ENCODE measurements around the gene TBL1X. TPM values are rescaled to one million over a fixed set of nuclear protein-coding genes. Genes with fewer than 3 reads are reported as not detected.

The TBL1X gene
- total RNA-seq, 4 donors from 2014 or later = 15.0 to 19.4 (median 16.3) TPM

DNA sequence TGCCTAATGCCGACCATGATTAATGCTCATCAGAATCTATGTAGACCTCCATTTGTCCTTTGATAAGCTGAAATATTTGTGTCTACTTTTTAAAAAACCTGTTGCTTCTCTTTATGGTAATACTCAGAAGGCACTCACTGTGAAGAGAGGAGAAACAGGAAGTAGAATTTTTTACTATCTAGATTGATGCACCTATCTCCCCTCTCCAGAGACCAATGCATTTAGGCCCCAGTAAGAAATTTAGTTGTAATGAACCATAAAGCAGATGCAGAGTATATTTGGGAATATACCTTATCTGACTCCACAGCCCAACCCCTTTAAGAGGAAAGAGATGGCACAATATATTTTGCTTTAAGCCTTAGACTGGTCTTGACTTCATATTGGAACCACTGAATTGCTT lies 11.1 kb downstream of the TBL1X start:
- TF ChIP-seq, protein P1, sequence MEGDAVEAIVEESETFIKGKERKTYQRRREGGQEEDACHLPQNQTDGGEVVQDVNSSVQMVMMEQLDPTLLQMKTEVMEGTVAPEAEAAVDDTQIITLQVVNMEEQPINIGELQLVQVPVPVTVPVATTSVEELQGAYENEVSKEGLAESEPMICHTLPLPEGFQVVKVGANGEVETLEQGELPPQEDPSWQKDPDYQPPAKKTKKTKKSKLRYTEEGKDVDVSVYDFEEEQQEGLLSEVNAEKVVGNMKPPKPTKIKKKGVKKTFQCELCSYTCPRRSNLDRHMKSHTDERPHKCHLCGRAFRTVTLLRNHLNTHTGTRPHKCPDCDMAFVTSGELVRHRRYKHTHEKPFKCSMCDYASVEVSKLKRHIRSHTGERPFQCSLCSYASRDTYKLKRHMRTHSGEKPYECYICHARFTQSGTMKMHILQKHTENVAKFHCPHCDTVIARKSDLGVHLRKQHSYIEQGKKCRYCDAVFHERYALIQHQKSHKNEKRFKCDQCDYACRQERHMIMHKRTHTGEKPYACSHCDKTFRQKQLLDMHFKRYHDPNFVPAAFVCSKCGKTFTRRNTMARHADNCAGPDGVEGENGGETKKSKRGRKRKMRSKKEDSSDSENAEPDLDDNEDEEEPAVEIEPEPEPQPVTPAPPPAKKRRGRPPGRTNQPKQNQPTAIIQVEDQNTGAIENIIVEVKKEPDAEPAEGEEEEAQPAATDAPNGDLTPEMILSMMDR (IDR thresholded peaks at IDR 0.05; ENCODE audit: low read depth) = no peak

DNA sequence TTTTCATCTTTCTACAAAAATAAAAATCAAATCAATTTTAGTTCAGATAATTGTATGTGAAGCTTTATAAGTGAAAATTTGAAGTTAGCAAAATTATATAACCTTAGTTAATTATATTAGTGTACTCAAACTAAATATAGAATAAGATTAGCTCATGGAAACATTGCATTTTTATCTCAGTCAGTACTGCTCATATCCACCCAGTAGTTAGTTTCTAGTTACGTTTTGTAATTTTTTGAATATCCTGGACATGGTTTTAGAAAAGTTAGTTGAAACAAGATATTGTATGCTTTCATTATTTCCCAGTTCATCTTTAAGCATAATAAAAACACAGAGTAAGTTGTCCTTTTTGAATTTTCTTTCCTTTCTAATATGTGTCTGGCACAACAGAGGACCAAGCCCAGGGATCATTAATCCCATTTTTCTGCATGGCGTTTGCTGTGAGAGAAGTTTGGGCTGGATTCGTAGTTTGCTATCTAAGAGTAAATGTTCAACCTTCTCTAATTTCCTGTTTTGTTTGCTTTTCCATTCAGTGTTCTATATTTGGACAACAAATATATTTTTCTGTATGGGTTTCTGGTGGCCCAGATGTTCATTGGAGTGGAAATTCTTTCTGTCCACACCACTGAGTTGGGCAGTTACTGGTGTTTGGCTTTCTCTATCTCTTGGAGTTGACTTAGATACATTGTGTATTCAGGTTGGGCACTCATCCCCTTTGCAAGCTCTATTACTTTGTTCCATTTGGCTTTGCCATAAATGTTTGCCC lies 12.1 kb downstream of the TBL1X start:
- TF ChIP-seq, protein P1 (IDR thresholded peaks at IDR 0.05; ENCODE audit: low read depth) = no peak

DNA sequence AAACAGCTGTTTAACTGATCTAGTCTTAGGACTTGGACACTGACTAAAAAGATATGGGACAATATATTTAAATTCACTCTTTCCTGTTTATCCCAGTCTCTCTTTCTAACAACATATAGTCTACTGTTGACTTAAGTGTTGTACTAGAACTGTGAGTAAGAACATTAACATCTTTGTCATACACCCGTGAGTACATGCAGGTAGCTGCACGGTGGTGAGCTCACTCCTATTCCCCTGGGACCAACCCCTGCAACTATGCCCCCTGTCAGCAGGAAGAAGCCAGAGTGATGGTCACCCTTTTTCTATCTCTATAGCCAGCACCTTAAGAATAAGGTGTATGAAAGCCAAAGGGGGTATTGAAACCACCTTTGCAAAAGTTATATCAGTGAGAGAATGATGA lies 17.6 kb downstream of the TBL1X start:
- TF ChIP-seq, protein P1 (IDR thresholded peaks at IDR 0.05; ENCODE audit: low read depth) = no peak

DNA sequence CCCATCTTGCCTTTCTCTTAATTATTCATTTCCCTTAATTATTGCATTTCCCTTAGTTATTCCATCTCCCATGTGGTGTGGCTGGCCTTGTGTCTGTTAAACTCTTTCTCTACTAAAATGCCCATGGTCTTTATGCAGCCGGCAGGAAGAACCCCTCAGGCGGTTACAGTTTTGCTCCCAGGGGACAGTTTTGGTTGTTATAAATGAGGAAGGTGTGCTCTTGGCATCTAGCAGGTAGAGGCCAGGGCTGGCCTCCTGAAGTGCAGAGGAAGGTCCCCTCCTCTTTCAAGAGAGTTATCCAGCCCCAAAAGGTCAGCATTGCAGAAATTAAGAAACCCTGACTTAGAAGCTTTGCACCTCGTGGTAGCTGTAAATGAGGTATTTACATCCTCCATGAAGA lies 18.0 kb downstream of the TBL1X start:
- TF ChIP-seq, protein P1 (IDR thresholded peaks at IDR 0.05; ENCODE audit: low read depth) = no peak

DNA sequence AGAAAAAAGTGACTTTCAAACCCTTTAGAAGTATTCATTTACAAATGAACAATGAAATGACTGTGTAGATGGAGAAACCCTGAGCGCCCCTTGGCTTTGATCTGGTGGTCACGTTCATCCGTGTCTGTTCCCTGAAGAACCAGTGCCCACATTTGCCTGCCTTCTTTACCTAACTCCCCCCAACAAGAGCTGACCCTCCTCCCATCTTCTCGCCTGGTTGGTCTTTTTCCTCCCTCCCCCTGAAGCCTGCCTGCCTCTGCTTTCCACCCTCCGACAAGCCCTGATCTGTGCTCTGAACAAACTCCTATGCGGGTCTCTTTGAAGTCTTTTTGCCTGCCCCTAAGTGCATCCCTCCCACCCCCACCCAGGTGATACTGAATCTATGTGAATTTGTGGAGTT lies 18.5 kb downstream of the TBL1X start:
- TF ChIP-seq, protein P1 (IDR thresholded peaks at IDR 0.05; ENCODE audit: low read depth) = no peak

DNA sequence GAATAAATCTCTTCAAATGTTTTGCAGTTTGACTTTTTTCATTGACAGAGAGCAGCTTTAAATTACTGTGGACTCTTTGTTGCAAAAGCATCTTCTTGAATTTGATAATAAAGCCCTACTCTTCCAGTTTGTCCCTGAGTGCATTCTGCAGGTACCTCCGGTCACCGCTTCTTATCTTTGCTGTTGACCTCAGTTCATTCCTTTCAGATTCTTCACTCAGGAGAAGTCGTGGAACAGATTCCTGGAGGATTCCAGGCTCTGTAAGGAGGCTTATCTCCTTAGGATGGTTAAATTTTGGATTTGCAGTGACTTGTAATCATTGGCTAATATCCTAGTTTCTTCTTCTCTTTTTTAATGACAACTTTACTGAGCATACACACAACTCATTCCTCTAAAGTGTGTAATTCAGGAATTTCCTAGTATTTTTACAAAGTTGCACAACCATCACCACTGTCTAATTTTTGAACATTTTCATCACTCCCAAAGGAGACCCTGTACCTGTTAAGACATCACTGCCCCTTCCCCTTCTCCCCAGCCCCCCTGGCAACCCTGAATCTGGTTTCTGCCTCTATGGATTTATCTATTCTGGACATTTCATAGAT lies 22.0 kb downstream of the TBL1X start:
- TF ChIP-seq, protein P1 (IDR thresholded peaks at IDR 0.05; ENCODE audit: low read depth) = no peak

DNA sequence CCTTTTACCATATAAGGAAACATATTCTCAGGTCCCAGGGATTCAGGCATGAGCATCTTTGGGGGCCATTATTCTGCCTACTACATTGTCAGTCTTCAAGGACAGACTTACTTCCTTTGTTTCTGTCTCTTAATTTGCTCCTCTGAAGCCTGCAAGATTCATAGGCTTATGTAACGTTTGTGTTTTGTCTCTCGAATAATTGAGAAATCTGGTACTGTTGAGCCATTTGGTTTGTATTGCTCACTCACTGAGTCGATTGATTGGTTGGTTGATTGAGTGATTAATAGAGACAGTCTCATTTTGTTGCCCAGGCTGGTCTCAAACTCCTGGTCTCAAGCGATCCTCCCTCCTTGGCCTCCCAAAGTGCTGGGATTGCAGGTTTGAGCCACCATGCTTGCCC lies 23.7 kb downstream of the TBL1X start:
- TF ChIP-seq, protein P1 (IDR thresholded peaks at IDR 0.05; ENCODE audit: low read depth) = no peak

Data from subcutaneous adipose tissue (tissue), 4 donors.